Activated CD8-positive, alpha-beta memory T cell treated with anti-CD3 and anti-CD28 coated beads for 1 hour (primary cell): ENCODE data around the gene MFSD1.

Experiments
- DNase-seq, 2 donors: peaks; one replicate each; pipeline ENCODE4 v3.0.0-alpha.2; 2020; ENCODE audit warnings: low read depth in 1 of 2; ENCODE audit errors: extremely low read depth in 1 of 2

The MFSD1 gene

DNA sequence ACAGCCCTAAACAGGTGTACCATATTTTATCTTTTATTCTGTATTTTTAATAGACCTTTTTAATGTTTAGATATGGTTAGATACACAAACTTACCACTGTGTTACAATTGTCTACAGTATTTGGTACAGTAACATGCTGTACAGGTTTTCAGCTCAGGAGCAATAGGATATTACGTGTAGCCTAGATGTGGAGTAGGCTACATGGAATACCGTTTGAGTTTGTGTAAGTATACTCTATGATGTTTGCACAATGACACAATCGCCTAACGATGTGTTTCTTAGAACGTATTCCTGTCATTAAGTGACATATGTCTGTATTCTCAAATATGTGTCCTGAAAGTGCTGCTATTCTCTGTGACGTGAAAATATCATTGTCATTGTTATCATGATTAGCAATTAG lies 62.6 kb downstream of the MFSD1 start:
- no peak for DNase-seq

DNA sequence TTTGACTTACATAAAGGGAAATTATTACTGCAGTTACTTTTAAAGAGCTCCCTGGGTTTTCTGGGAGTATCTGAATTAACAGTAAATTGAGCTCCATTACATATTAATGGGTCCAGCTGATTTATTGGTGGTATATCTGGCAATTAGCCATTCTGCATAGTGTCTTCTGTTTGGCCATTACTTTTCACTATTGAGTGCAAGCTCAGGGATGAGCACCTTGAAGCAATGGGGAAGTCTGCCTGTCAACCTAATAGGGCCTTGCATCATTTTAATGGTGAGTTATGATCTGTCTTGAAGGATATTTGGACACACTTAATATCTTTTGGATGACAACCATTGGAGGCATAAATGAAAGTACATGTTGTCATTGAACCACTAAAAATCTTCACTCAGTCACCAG lies 73.8 kb downstream of the MFSD1 start:
- DNase-seq = no peak
